ENCODE results near the gene LCN1.

DNA sequence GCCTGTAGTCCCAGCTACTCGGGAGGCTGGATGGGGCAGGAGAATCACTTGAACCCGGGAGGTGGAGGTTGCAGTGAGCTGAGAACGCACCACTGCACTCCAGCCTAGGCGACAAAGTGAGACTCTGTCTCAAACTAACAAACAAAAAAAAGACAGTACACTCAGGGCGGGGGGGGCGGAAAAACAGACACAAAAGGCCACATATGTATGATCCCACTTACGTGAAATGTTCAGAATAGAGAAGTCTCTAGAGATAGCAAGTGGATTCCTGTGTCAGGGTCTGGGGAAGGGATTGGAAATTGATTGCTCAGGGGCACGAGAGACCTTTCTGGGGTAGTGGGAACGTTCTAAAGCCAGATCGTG, 9.0 kb upstream of the LCN1 start:
- TF ChIP-seq, protein P1, sequence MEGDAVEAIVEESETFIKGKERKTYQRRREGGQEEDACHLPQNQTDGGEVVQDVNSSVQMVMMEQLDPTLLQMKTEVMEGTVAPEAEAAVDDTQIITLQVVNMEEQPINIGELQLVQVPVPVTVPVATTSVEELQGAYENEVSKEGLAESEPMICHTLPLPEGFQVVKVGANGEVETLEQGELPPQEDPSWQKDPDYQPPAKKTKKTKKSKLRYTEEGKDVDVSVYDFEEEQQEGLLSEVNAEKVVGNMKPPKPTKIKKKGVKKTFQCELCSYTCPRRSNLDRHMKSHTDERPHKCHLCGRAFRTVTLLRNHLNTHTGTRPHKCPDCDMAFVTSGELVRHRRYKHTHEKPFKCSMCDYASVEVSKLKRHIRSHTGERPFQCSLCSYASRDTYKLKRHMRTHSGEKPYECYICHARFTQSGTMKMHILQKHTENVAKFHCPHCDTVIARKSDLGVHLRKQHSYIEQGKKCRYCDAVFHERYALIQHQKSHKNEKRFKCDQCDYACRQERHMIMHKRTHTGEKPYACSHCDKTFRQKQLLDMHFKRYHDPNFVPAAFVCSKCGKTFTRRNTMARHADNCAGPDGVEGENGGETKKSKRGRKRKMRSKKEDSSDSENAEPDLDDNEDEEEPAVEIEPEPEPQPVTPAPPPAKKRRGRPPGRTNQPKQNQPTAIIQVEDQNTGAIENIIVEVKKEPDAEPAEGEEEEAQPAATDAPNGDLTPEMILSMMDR (IDR thresholded peaks at IDR 0.05; ENCODE audit: control extremely low read depth in 1 of 3, insufficient read depth in 1 of 3, low read depth in 1 of 3, low read length in 3 of 3), result no peak
- no peak for TF ChIP-seq YY1 (IDR thresholded peaks at IDR 0.05; ENCODE audit: low read depth, low read length)
- no peak for TF ChIP-seq HDAC6 (IDR thresholded peaks at IDR 0.05; ENCODE audit: low read depth, low read length)

Measured in H1 (cell line).